Upper lobe of right lung (tissue), 1 donor: Measurements from ENCODE around the gene TRAPPC4. TPM values are rescaled to one million over a fixed set of nuclear protein-coding genes. Genes with fewer than 3 reads are reported as not detected.

Experiments
- ATAC-seq: fragments of 200-7000 bp; cut with Tn5 transposase; one replicate; pipeline ENCODE4 v1.9.1; 2020; ENCODE audit warnings: mild to moderate bottlenecking, moderate library complexity
- DNase-seq: peaks from one replicate; pipeline ENCODE4 v3.0.0-alpha.2; 2020
- H3K27ac ChIP-seq: fragments of 200-600 bp; one replicate; pipeline ENCODE4 v1.8.0; 2022
- H3K27me3 ChIP-seq: fragments of 200-600 bp; one replicate; pipeline ENCODE4 v1.8.0; 2022; ENCODE audit warnings: mild to moderate bottlenecking
- H3K36me3 ChIP-seq: fragments of 200-600 bp; one replicate; pipeline ENCODE4 v1.8.0; 2022
- H3K4me1 ChIP-seq: fragments of 200-600 bp; one replicate; pipeline ENCODE4 v1.8.0; 2022
- H3K4me3 ChIP-seq: fragments of 200-600 bp; one replicate; pipeline ENCODE4 v1.8.0; 2022; ENCODE audit warnings: mild to moderate bottlenecking
- H3K9me3 ChIP-seq: fragments of 200-600 bp; one replicate; pipeline ENCODE4 v1.8.0; 2022
- intact Hi-C: fragments of 100-400 bp; cut with DNase I; formaldehyde crosslinking; loops from one replicate; pipeline ENCODE4 v1.11.0; 2022
- total RNA-seq: library from RNA; stranded (reverse); fragmentation: NEBNext Ultra II Directional; extraction: Animal tissue kit (Norgen Biotek cat#: 25700); gene quantifications from one replicate; pipeline ENCODE4 v1.2.1, GENCODE V29; 2021
- TF ChIP-seq, protein P1 (sequence below): fragments of 200-600 bp; IDR thresholded peaks from one replicate; pipeline ENCODE4 v1.8.0; 2022; ENCODE audit warnings: antibody characterized with exemption
- donor health status: DM: no; HTN: yes; CAD: no; lungs with severe emphysema.

TRAPPC4 gene
- total RNA-seq, 1 donor from 2014 or later, result 44.6 TPM

DNA sequence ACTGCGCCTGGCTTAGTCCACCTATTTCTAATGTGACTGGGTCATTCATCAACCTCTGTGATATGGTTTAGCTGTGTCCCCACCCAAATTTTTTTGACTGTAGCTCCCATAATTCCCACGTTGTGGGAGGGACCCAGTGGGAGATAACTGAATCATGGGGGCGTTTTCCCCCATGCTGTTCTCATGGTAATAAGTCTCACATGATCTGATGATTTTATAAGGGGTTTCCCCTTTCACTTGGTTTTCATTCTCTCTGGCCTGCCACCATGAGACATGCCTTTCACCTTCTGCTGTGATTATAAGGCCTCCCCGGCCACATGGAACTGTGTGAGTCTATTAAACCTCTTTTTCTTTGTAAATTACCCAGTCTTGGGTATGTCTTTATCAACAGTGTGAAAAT, 11.9 kb upstream of the TRAPPC4 start:
- Histone ChIP-seq H3K36me3 (peaks cover 82% of the 10 kb centered on the region), H3K27ac (no peak overlapping the region), H3K27me3 (no peaks in the 10 kb centered on the region), H3K9me3 (no peaks in the 10 kb centered on the region), H3K4me3 (no peak overlapping the region), H3K4me1 (no peaks in the 10 kb centered on the region)
- TF ChIP-seq, protein P1, sequence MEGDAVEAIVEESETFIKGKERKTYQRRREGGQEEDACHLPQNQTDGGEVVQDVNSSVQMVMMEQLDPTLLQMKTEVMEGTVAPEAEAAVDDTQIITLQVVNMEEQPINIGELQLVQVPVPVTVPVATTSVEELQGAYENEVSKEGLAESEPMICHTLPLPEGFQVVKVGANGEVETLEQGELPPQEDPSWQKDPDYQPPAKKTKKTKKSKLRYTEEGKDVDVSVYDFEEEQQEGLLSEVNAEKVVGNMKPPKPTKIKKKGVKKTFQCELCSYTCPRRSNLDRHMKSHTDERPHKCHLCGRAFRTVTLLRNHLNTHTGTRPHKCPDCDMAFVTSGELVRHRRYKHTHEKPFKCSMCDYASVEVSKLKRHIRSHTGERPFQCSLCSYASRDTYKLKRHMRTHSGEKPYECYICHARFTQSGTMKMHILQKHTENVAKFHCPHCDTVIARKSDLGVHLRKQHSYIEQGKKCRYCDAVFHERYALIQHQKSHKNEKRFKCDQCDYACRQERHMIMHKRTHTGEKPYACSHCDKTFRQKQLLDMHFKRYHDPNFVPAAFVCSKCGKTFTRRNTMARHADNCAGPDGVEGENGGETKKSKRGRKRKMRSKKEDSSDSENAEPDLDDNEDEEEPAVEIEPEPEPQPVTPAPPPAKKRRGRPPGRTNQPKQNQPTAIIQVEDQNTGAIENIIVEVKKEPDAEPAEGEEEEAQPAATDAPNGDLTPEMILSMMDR, result no peak
- ATAC-seq, result no peak
- no peak for DNase-seq
- intact Hi-C loops, result no loop called here

DNA sequence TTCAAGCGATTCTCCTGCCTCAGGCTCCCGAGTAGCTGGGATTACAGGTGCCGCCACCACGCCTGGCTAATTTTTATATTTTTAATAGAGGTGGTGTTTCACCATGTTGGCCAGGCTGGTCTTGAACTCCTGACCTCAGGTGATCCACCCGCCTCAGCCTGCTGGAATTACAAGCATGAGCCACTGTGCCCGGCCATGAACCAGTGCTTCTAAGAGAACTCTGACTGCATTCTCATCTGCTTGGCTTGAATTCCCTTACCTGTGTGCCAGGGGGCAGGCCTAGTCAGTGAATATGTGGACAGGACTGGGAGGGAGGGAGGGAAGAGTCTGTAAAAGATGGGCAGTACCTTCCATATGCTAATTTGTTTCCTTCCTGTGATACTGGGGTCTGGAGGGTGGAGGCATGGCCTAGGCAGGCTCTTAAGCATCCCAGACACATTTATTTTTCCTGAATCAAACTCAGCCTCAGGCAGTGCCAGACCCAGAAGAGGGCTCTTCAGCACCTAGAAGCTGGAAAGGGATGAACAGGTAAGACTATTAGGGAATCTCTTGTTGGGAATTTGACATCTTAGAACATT, 7.0 kb upstream of the TRAPPC4 start:
- DNase-seq (no peak), ATAC-seq (no peak)
- H3K27me3 ChIP-seq, result no peaks in the 10 kb centered on the region
- intact Hi-C loops, result no loop called here
- peaks cover 97% of the 10 kb centered on the region for H3K36me3 ChIP-seq
- H3K27ac ChIP-seq, result no peak overlapping the region
- H3K4me1 ChIP-seq, result peaks cover 9% of the 10 kb centered on the region
- TF ChIP-seq, protein P1, result no peak
- H3K9me3 ChIP-seq, result no peaks in the 10 kb centered on the region
- no peak overlapping the region for H3K4me3 ChIP-seq

DNA sequence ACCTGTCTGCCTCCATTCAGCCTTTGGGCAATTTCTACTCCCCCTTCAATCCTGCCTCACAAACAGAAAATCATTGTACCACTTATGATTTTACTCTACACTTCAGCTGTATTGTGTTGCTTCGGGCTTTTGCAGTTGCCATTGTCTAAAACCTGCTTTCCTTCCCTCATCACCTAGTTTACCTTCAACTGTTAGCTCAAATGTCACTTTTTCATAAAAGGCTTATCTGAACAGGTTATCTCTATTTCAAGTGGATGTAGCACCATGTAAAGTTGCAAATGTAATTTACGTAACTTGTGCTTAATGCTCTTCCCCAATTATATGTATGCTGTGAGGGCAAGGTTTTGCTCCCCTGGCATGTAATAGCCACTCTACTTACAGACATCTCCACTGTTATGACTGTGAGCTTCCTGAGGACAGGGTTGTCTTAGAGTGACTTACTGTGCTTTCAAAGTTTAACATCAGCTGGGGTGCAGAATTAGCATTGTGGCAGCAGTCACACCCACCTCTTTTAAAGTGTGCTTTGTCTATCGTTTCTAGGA, 5.9 kb upstream of the TRAPPC4 start:
- Histone ChIP-seq H3K36me3 (peaks cover 92% of the 10 kb centered on the region), H3K9me3 (no peaks in the 10 kb centered on the region), H3K4me3 (no peak overlapping the region), H3K27ac (no peak overlapping the region), H3K4me1 (peaks cover 17% of the 10 kb centered on the region), H3K27me3 (no peaks in the 10 kb centered on the region)
- no peak for DNase-seq
- intact Hi-C loops, result no loop called here
- TF ChIP-seq, protein P1, result no peak
- no peak for ATAC-seq

DNA sequence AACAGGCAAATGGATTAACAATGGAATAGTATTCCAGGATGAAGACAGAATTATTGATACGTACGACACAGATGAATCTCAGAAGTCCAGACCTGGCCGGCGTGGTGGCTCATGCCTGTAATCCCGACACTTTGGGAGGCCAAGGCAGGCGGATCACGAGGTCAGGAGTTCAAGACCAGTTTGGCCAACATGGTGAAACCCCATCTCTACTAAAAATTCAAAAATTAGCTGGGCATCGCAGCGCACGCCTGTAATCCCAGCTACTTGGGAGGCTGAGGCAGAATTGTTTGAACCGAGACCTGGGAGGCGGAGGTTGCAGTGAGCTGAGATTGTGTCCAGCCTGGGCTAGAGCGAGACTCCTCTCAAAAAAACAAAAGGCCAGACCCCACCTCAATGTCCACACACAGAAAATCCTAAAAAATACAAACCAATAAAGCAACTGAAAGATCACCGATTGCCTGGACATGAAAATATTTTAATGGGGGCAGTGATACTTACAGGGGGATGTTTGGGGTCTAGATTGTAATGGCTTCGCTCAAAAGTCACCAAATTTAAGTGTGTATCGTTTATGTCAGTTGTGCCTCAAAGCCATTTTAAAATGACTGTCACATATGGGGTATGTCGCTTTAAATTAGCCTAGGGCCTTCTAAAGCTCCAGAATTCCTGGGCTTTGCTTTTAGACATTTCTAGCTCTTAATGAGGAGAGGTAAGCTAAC, 4.2 kb upstream of the TRAPPC4 start:
- TF ChIP-seq, protein P1, result no peak

DNA sequence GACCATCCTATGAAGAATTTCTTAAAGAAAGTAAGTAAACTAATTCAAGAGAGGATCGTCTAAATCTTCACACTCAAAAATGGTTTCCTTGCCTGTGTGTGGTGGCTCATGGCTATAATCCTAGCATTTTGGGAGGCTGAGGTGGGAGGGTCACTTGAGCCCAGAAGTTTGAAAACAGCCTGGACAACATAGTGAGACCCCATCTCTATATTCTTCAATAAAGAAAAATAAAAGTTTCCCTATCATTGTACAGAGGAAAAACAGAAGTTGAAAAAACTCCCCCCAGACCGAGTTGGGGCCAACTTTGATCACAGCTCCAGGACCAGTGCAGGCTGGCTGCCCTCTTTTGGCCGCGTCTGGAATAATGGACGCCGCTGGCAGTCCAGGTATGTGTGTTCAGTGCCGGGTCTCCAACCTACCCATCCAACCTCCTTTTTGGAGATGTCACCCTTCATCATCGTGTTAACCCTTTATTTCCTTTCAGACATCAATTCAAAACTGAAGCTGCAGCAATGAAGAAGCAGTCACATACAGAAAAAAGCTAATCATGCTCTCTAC, 3.4 kb upstream of the TRAPPC4 start:
- no peaks in the 10 kb centered on the region for H3K27me3 ChIP-seq
- TF ChIP-seq, protein P1, result no peak
- DNase-seq (no peak), ATAC-seq (no peak)
- intact Hi-C loops, result no loop called here
- no peak overlapping the region for H3K4me3 ChIP-seq
- no peaks in the 10 kb centered on the region for H3K9me3 ChIP-seq
- H3K27ac ChIP-seq, result no peak overlapping the region
- H3K4me1 ChIP-seq, result peaks cover 25% of the 10 kb centered on the region
- H3K36me3 ChIP-seq, result peaks cover 68% of the 10 kb centered on the region

More for the DNA sequence above, 4.2 kb upstream of the TRAPPC4 start:
- Histone ChIP-seq H3K4me3 (no peak overlapping the region), H3K27me3 (no peaks in the 10 kb centered on the region), H3K27ac (no peak overlapping the region), H3K36me3 (peaks cover 76% of the 10 kb centered on the region), H3K4me1 (peaks cover 17% of the 10 kb centered on the region), H3K9me3 (no peaks in the 10 kb centered on the region)
- intact Hi-C loops, result no loop called here
- DNase-seq (no peak), ATAC-seq (no peak)
